CD8-positive, alpha-beta memory T cell (primary cell): Measurements from ENCODE around the gene IQSEC1. TPM values are rescaled to one million over a fixed set of nuclear protein-coding genes. Genes with fewer than 3 reads are reported as not detected.

Experiments used
- CTCF ChIA-PET: fragments of 350-600 bp; sonication (Branson Sonifier 250); formaldehyde crosslinking; loops from one replicate; lab custom pipeline; 2021; ENCODE audit warnings: antibody characterized with exemption; lab: Charles Lee
- POLR2A ChIA-PET: fragments of 350-600 bp; sonication (Branson Sonifier 250); formaldehyde crosslinking; loops from one replicate; lab custom pipeline; 2021; ENCODE audit warnings: antibody characterized with exemption; lab: Charles Lee
- DNase-seq, 5 donors: peaks; one replicate each; pipeline versions ENCODE4 v3.0.0 to v3.0.0-alpha.2; 2020 to 2022; ENCODE audit warnings: mixed read lengths in 1 of 5
- H3K27ac ChIP-seq: one replicate; pipeline ENCODE4 v1.7.0; 2013; ENCODE audit warnings: low read depth, mild to moderate bottlenecking, low read length, moderate library complexity
- H3K27me3 ChIP-seq: 2 replicates; pipeline ENCODE4 v1.7.0; 2013; ENCODE audit warnings: low read length, mild to moderate bottlenecking; ENCODE audit not compliant: insufficient read depth, poor library complexity, severe bottlenecking
- H3K36me3 ChIP-seq: 2 replicates; pipeline ENCODE4 v1.7.0; 2013; ENCODE audit warnings: mild to moderate bottlenecking, low read length, moderate library complexity; ENCODE audit not compliant: insufficient read depth
- H3K4me1 ChIP-seq: 2 replicates; pipeline ENCODE4 v1.7.0; 2013; ENCODE audit warnings: mild to moderate bottlenecking, low read length, moderate library complexity; ENCODE audit not compliant: insufficient read depth
- H3K4me3 ChIP-seq: 2 replicates; pipeline ENCODE4 v1.7.0; 2013; ENCODE audit warnings: mild to moderate bottlenecking, low read length
- H3K9me3 ChIP-seq: 2 replicates; pipeline ENCODE4 v1.7.0; 2013; ENCODE audit warnings: mild to moderate bottlenecking, low read length
- H3K27ac Mint-ChIP-seq, 8 donors: one replicate each; pipeline ENCODE4 v1.8.0; 2020 to 2021; ENCODE audit warnings: mixed read lengths in 8 of 8, mild to moderate bottlenecking in 6 of 8, inconsistent platforms in 3 of 8, moderate library complexity in 3 of 8
- H3K27me3 Mint-ChIP-seq, 2 donors: one replicate each; pipeline ENCODE4 v1.8.0; 2020 to 2021; ENCODE audit warnings: mixed read lengths in 2 of 2, mild to moderate bottlenecking in 1 of 2, moderate library complexity in 1 of 2
- H3K36me3 Mint-ChIP-seq, 3 donors: one replicate each; pipeline ENCODE4 v1.8.0; 2020 to 2021; ENCODE audit warnings: mixed read lengths in 3 of 3, inconsistent platforms in 1 of 3, mild to moderate bottlenecking in 1 of 3
- H3K4me1 Mint-ChIP-seq, 3 donors: one replicate each; pipeline ENCODE4 v1.8.0; 2020 to 2021; ENCODE audit warnings: mixed read lengths in 3 of 3, inconsistent platforms in 1 of 3, mild to moderate bottlenecking in 1 of 3
- H3K4me3 Mint-ChIP-seq, 7 donors: one replicate each; pipeline ENCODE4 v1.8.0; 2020 to 2021; ENCODE audit warnings: mixed read lengths in 7 of 7, mild to moderate bottlenecking in 6 of 7, moderate library complexity in 4 of 7, inconsistent platforms in 2 of 7
- H3K9me3 Mint-ChIP-seq, 5 donors: one replicate each; pipeline ENCODE4 v1.8.0; 2020 to 2022; ENCODE audit warnings: mixed read lengths in 5 of 5, mild to moderate bottlenecking in 3 of 5, moderate library complexity in 2 of 5, inconsistent platforms in 1 of 5
- polyA plus RNA-seq: library from polyadenylated mRNA; unstranded; fragments of 300-500 nt; fragmentation: Illumina TruSeq; gene quantifications from one replicate; pipeline ENCODE4 v1.2.3, GENCODE V29; 2021
- total RNA-seq, 2 experiments: library from RNA; stranded (reverse); gene quantifications; one replicate each; pipeline ENCODE4 v1.2.3, GENCODE V29; 2021

Gene IQSEC1
- total and polyA plus RNA-seq, 3 experiments from 2014 or later, result 18.5 to 33.7 (median 19.8) TPM

DNA sequence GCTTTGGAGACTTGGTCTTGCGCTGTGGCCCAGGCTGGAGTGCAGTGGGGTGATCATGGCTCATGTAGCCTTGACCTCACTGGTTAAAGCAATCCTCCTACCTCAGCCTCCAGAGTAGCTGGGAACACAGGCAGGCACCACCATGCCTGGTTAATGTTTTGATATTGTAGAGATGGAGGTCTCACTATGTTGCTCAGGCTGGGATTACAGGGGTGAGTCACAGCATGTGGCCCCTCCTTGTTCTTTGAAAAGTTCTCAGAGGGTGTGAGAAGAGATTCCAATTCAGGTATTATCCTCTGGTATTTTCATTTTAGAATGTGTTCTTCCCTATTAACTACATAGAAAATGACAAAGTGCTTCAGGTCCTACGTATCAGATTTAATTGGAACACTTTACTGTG lies 180.0 kb downstream of the IQSEC1 start:
- peaks cover 0 to 6% (median 0%) of the 10 kb centered on the region in 3 donors for H3K36me3 Mint-ChIP-seq
- POLR2A ChIA-PET, result no interaction called here
- peaks cover 4 to 24% of the 10 kb centered on the region in 2 donors for H3K27me3 Mint-ChIP-seq
- Histone ChIP-seq H3K36me3 (no peaks in the 10 kb centered on the region), H3K27me3 (no peaks in the 10 kb centered on the region), H3K4me1 (peaks cover 11% of the 10 kb centered on the region), H3K9me3 (no peaks in the 10 kb centered on the region), H3K4me3 (no peak overlapping the region), H3K27ac (no peak overlapping the region)
- DNase-seq, result no peak
- peaks cover 11 to 23% (median 12%) of the 10 kb centered on the region in 3 donors for H3K4me1 Mint-ChIP-seq
- H3K9me3 Mint-ChIP-seq, result no peaks in the 10 kb centered on the region
- no peak overlapping the region for H3K4me3 Mint-ChIP-seq
- CTCF ChIA-PET, result interaction anchor here (1.8 to 7.7 kb wide), 2 partner anchors 106 to 107 kb away, joined by 3 to 52 read pairs; no protein-coding TSS in a partner anchor
- no peak overlapping the region for H3K27ac Mint-ChIP-seq

DNA sequence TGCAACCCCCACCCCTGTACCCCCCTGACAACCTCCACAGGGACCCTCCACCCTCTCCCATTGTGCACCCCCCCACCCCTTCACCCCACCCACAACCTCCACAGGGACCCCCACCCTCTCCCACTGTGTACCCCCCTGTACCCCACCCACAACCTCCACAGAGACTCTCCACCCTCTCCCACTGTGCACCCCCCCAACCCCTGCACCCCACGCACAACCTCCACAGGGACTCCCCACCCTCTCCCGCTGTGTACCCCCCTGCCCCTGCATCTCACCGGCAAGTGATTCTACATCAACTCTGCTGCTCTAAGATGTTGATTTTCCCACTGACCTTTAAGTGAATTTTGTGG lies 180.4 kb downstream of the IQSEC1 start:
- Histone ChIP-seq H3K27me3 (no peaks in the 10 kb centered on the region), H3K4me1 (peaks cover 11% of the 10 kb centered on the region), H3K36me3 (no peaks in the 10 kb centered on the region), H3K4me3 (no peak overlapping the region), H3K9me3 (no peaks in the 10 kb centered on the region), H3K27ac (no peak overlapping the region)
- ChIA-PET CTCF (interaction anchor here (0.7 to 7.7 kb wide), 9 partner anchors 15 to 123 kb away, joined by 3 to 52 read pairs (median 3); no protein-coding TSS in a partner anchor), POLR2A (interaction anchor here (1.0 kb wide), 1 partner anchor 51 kb away, joined by 3 read pairs; the partner anchor contains the start of gene RPL32)
- Mint-ChIP-seq H3K4me3 (no peak overlapping the region), H3K36me3 (peaks cover 0 to 6% (median 0%) of the 10 kb centered on the region in 3 donors), H3K9me3 (no peaks in the 10 kb centered on the region), H3K4me1 (peaks cover 11 to 23% (median 12%) of the 10 kb centered on the region in 3 donors), H3K27ac (no peak overlapping the region), H3K27me3 (peaks cover 4 to 24% of the 10 kb centered on the region in 2 donors)
- no peak for DNase-seq

DNA sequence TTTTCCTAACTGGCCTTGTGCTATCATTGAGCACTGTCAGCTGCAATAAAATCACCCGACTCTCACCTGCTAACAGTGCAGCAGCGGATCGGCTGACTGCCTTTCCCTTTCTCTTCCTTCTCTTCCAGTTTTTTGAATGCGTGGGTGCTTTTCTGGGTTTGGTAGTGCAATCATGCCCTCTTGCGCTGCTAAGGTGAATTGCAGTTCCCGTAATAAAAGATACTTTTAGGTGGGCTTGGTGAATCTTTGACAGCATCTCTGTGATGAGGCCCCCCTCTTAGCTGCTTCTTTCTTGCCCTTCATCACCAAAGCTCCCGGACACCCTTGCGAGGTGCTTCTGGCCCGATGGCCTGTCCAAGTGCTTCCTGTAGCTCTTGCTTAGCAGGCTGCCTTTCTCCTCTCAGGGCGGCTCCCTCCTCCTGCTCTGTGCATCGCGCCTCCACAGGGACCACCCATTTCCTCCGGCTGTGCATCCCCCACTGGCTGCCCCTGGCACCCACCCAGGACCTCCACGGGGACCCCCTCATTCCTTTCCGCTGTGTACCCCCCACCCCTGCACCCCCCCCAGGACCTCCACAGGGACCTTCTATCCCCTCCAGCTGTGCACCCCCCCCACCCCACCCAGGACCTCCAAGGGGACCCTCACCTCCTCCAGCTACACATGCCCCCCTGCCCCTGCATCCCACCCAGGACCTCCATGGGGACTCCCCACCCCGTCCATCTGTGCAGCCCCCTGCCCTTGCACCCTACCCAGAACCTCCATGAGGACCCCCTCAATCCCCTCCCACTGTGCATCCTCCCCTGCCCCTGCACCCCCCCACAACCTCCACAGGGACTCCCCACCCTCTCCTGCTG lies 181.0 kb downstream of the IQSEC1 start:
- H3K4me3 ChIP-seq, result peak overlapping the region; percentile 38

DNA sequence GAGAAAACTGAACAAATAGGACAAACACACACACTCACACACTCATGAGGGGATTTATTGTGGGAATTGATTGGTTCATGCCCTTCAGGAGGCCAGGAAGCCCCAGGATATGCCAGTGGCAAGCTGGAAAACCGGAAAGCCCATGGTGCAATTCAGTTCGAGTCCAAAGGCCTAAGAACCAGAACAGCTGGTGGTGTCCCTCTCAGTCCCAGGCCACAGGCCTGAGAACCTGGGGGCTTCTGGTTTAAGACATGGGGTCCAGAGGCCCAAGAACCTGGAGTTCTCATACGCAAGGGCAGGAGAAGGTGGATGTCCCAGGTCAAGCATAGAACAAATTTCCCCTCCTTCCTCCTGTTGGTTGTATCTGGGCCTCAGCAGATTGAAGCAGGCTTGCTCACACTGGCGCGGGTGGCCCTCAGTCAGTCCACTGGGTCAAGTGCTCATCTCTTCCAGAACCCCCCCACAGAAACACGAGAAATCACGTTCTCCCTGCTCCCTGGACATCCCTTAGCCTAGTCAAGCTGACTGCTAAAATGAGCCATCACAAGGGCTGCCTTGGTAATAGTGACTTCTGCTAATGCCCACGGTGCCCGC lies 181.7 kb downstream of the IQSEC1 start:
- H3K9me3 Mint-ChIP-seq, result no peaks in the 10 kb centered on the region
- Histone ChIP-seq H3K27ac (no peak overlapping the region), H3K27me3 (peaks cover 5% of the 10 kb centered on the region), H3K4me3 (peak overlapping the region; percentile 38), H3K4me1 (peaks cover 15% of the 10 kb centered on the region), H3K9me3 (no peaks in the 10 kb centered on the region), H3K36me3 (no peaks in the 10 kb centered on the region)
- H3K4me1 Mint-ChIP-seq, result peaks cover 13 to 20% (median 14%) of the 10 kb centered on the region in 3 donors
- H3K36me3 Mint-ChIP-seq, result no peaks in the 10 kb centered on the region
- ChIA-PET CTCF (interaction anchor here (0.8 to 7.7 kb wide), 21 partner anchors 9 to 109 kb away, joined by 3 to 52 read pairs (median 3); partner anchors contain the start of gene RPL32), POLR2A (no interaction called here)
- peak overlapping the region in 1 of 8 donors; percentile 42 for H3K27ac Mint-ChIP-seq
- H3K27me3 Mint-ChIP-seq, result peaks cover 9 to 35% of the 10 kb centered on the region in 2 donors
- peak overlapping the region in 5 of 7 donors; percentile 12 to 74 (median 56) for H3K4me3 Mint-ChIP-seq
- DNase-seq, result no peak

More for the DNA sequence above, 181.0 kb downstream of the IQSEC1 start:
- ChIA-PET CTCF (interaction anchor here (0.7 to 7.7 kb wide), 20 partner anchors 8 to 123 kb away, joined by 3 to 52 read pairs (median 3); partner anchors contain the start of gene RPL32), POLR2A (interaction anchor here (1.0 kb wide), 1 partner anchor 50 kb away, joined by 3 read pairs; the partner anchor contains the start of gene RPL32)
- Histone ChIP-seq H3K27ac (no peak overlapping the region), H3K4me1 (peaks cover 11% of the 10 kb centered on the region), H3K27me3 (no peaks in the 10 kb centered on the region), H3K9me3 (no peaks in the 10 kb centered on the region), H3K36me3 (no peaks in the 10 kb centered on the region)
- peak overlapping the region in 1 of 8 donors; percentile 42 for H3K27ac Mint-ChIP-seq
- H3K36me3 Mint-ChIP-seq, result peaks cover 0 to 2% (median 0%) of the 10 kb centered on the region in 3 donors
- H3K9me3 Mint-ChIP-seq, result no peaks in the 10 kb centered on the region
- peaks cover 11 to 19% (median 12%) of the 10 kb centered on the region in 3 donors for H3K4me1 Mint-ChIP-seq
- peak overlapping the region in 6 of 7 donors; percentile 12 to 74 (median 46) for H3K4me3 Mint-ChIP-seq
- DNase-seq, result peak in 4 of 5 donors; percentile 32 to 58 (median 47)
- H3K27me3 Mint-ChIP-seq, result peaks cover 6 to 28% of the 10 kb centered on the region in 2 donors

DNA sequence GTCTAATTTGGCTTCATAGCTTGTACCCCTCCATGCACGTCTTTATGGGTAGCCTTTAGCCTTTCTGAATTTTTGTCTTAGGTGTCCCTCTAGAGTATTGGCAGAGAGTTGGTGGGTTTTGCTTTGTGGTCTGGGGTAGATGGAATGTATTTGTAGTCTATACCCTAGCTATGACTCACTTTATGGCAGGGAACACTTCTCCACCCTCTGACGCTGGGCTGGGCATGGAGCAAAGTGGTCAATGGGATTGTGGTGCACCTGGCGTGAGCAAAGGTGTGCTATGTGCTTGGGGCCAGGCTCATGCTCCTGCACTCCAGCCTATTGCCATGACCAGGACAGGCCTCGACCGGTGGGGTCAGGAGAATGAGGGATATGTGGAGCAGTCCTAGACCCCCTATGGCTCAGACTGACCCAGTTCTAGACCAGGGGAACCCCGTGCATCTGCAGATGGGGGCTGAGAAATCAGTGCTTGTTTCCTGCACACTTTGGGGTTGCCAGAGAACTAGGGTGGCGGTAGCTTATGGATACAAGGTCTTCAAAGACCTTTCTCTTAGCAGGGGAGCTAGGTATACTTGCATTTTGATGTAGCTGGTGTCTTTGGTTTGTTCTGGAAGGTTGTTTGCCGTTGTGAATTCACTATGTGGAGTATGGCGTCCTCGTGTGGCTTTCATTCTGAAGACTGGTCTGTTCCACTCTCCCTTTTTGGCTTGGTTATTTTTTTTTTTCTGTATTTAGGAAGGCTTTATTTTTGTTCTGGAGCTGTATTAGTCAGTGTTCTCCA lies 182.4 kb downstream of the IQSEC1 start:
- H3K27ac ChIP-seq, result no peak overlapping the region
- H3K9me3 ChIP-seq, result no peaks in the 10 kb centered on the region
- H3K9me3 Mint-ChIP-seq, result no peaks in the 10 kb centered on the region
- peaks cover 19 to 24% (median 21%) of the 10 kb centered on the region in 3 donors for H3K4me1 Mint-ChIP-seq
- no peak for DNase-seq
- H3K4me3 Mint-ChIP-seq, result no peak overlapping the region
- H3K27me3 Mint-ChIP-seq, result peaks cover 10 to 41% of the 10 kb centered on the region in 2 donors
- no peaks in the 10 kb centered on the region for H3K36me3 Mint-ChIP-seq
- no peak overlapping the region for H3K4me3 ChIP-seq
- peaks cover 22% of the 10 kb centered on the region for H3K4me1 ChIP-seq
- POLR2A ChIA-PET, result no interaction called here
- no peaks in the 10 kb centered on the region for H3K36me3 ChIP-seq
- peak overlapping the region in 1 of 8 donors; percentile 31 for H3K27ac Mint-ChIP-seq
- CTCF ChIA-PET, result interaction anchor here (0.9 to 7.7 kb wide), 11 partner anchors 10 to 103 kb away, joined by 3 to 52 read pairs (median 4); no protein-coding TSS in a partner anchor
- H3K27me3 ChIP-seq, result peaks cover 9% of the 10 kb centered on the region

DNA sequence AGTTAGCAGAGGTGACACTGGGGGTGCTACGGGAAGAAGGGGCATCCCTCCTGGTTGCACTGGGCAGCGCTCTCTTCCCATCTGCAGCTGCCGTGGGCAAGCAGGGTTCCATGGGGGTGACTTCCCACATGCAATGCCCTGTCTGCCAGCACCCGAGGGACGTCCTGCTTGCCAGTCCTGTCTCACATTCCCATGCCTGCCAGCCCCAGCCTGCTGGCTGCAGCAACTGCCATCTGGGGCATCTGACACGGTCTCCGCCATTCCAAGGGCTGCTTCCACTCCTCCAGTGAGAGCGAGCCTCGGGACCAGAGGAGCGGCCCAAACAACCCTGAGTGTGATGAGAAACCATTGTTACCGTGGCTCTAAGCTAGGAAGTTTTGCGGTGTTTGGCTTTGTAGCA lies 186.5 kb downstream of the IQSEC1 start:
- Mint-ChIP-seq H3K9me3 (no peaks in the 10 kb centered on the region), H3K4me1 (peaks cover 10 to 14% (median 12%) of the 10 kb centered on the region in 3 donors), H3K36me3 (no peaks in the 10 kb centered on the region), H3K27ac (peak overlapping the region in 1 of 8 donors; percentile 56), H3K27me3 (peaks cover 15 to 47% of the 10 kb centered on the region in 2 donors), H3K4me3 (peak overlapping the region in 5 of 7 donors; percentile 31 to 73 (median 60))
- H3K27me3 ChIP-seq, result peaks cover 14% of the 10 kb centered on the region
- ChIA-PET POLR2A (no interaction called here), CTCF (interaction anchor here (1.0 to 7.7 kb wide), 3 partner anchors 17 to 99 kb away, joined by 3 to 52 read pairs (median 8); no protein-coding TSS in a partner anchor)
- no peak overlapping the region for H3K4me3 ChIP-seq
- peaks cover 21% of the 10 kb centered on the region for H3K4me1 ChIP-seq
- no peaks in the 10 kb centered on the region for H3K36me3 ChIP-seq
- no peak for DNase-seq
- no peaks in the 10 kb centered on the region for H3K9me3 ChIP-seq
- no peak overlapping the region for H3K27ac ChIP-seq

DNA sequence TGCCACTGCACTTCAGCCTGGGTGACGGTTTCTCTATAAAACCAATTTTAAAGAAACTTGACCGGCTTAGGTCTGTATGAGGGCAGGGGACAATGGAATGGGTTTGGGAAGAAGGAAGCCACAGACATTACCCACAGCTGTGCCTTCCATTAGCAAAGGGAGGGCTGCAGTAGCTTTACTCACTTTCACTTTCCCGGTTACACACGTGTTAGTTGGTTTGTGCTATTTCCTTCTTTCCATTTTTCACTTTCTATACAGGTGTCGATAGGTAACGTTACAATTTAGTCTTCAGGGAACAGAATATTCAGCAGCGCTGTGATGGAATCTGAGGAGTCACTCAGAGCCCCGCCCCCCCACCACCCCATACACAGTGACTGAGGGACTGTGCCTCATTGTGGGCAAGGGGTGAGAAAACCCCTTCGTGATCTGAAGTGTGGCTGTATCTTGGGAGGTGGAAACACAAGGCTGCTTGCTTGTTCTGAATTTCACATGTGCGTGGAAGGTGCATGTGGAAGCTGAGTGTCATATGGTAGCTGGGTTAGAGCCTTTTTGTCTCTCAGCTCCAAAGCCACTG lies 187.0 kb downstream of the IQSEC1 start:
- Histone ChIP-seq H3K36me3 (no peaks in the 10 kb centered on the region), H3K4me1 (peaks cover 16% of the 10 kb centered on the region), H3K4me3 (peak overlapping the region; percentile 40), H3K27ac (no peak overlapping the region), H3K27me3 (peaks cover 14% of the 10 kb centered on the region), H3K9me3 (no peaks in the 10 kb centered on the region)
- POLR2A ChIA-PET, result no interaction called here
- H3K4me3 Mint-ChIP-seq, result peak overlapping the region in 6 of 7 donors; percentile 33 to 73 (median 62)
- H3K27ac Mint-ChIP-seq, result peak overlapping the region in 1 of 8 donors; percentile 56
- H3K4me1 Mint-ChIP-seq, result peaks cover 8 to 13% (median 11%) of the 10 kb centered on the region in 3 donors
- H3K36me3 Mint-ChIP-seq, result no peaks in the 10 kb centered on the region
- DNase-seq, result no peak
- peaks cover 15 to 46% of the 10 kb centered on the region in 2 donors for H3K27me3 Mint-ChIP-seq
- CTCF ChIA-PET, result interaction anchor here (2.8 to 7.7 kb wide), 2 partner anchors 18 to 99 kb away, joined by 8 to 52 read pairs; no protein-coding TSS in a partner anchor
- no peaks in the 10 kb centered on the region for H3K9me3 Mint-ChIP-seq
